SK-N-SH (cell line): ENCODE results near the gene LENEP. TPM values are rescaled to one million over a fixed set of nuclear protein-coding genes. Genes with fewer than 3 reads are reported as not detected.

Experiments
- CTCF ChIA-PET: fragments of 300-600, 350-600 bp; formaldehyde crosslinking; extraction: SDS; loops from one replicate; lab custom pipeline; 2021; lab: Yijun Ruan, JAX
- POLR2A ChIA-PET: fragments of 350-600 bp; sonication (Branson Sonifier 250); formaldehyde crosslinking; extraction: SDS; loops from one replicate; lab custom pipeline; 2020; ENCODE audit warnings: antibody characterized with exemption, inconsistent platforms; lab: Yijun Ruan, JAX
- DNase-seq: peaks from one replicate; pipeline ENCODE4 v3.0.0; 2012
- H2AFZ ChIP-seq: fragments of 200-600 bp; sonication (generic); 2 replicates; pipeline ENCODE4 v1.8.1; 2016; ENCODE audit warnings: antibody characterized with exemption, mild to moderate bottlenecking, low read depth
- H3F3A ChIP-seq: fragments of 200-600 bp; sonication (generic); replicated peaks from 2 replicates; pipeline ENCODE3; 2016; ENCODE audit warnings: antibody characterized with exemption, mild to moderate bottlenecking; ENCODE audit not compliant: insufficient read depth
- H3K27ac ChIP-seq, 2 experiments: fragments of 200-500 bp in 1 of 2; fragments of 200-600 bp in 1 of 2; sonication (Bioruptor generic) in 1 of 2; sonication (generic), shearing (Covaris generic) in 1 of 2; 2 replicates each; pipeline versions ENCODE4 v1.5.1 to v1.6.1; 2014 to 2016; ENCODE audit warnings: low read depth in 2 of 2, inconsistent platforms in 1 of 2, low read length in 1 of 2, mild to moderate bottlenecking in 1 of 2, mixed read lengths in 1 of 2
- H3K27me3 ChIP-seq: fragments of 200-600 bp; sonication (generic), shearing (Covaris generic); 2 replicates; pipeline ENCODE4 v1.6.1; 2016; ENCODE audit warnings: mixed run types; ENCODE audit not compliant: insufficient read depth
- H3K36me3 ChIP-seq, 2 experiments: fragments of 200-500 bp in 1 of 2; fragments of 200-600 bp in 1 of 2; sonication (Bioruptor generic) in 1 of 2; sonication (generic) in 1 of 2; replicated peaks in 1 of 2; 2 replicates each; pipeline versions ENCODE3 to v1.5.1; 2014 to 2016; ENCODE audit warnings: low read length in 1 of 2, mild to moderate bottlenecking in 1 of 2; ENCODE audit not compliant: insufficient read depth in 2 of 2, control insufficient read depth in 1 of 2
- H3K4me1 ChIP-seq, 2 experiments: fragments of 200-500 bp in 1 of 2; fragments of 200-600 bp in 1 of 2; sonication (Bioruptor generic) in 1 of 2; sonication (generic), shearing (Covaris generic) in 1 of 2; 2 replicates each; pipeline versions ENCODE4 v1.5.1 to v1.6.1; 2014 to 2016; ENCODE audit warnings: low read depth in 1 of 2, low read length in 1 of 2, mixed run types in 1 of 2; ENCODE audit not compliant: insufficient read depth in 2 of 2, control insufficient read depth in 1 of 2
- H3K4me2 ChIP-seq: fragments of 200-600 bp; sonication (generic), shearing (Covaris generic); 2 replicates; pipeline ENCODE4 v1.6.1; 2017; ENCODE audit warnings: mixed run types
- H3K4me3 ChIP-seq, 2 experiments: fragments of 200-500 bp in 1 of 2; fragments of 200-600 bp in 1 of 2; sonication (Bioruptor generic) in 1 of 2; sonication (generic), shearing (Covaris generic) in 1 of 2; 2 replicates each; pipeline versions ENCODE4 v1.5.1 to v1.8.1; 2014 to 2016; ENCODE audit warnings: low read depth in 2 of 2, inconsistent platforms in 1 of 2, low read length in 1 of 2, mild to moderate bottlenecking in 1 of 2, mixed read lengths in 1 of 2, moderate library complexity in 1 of 2
- H3K79me2 ChIP-seq: fragments of 200-600 bp; sonication (generic); 2 replicates; pipeline ENCODE4 v1.8.1; 2017; ENCODE audit warnings: mild to moderate bottlenecking; ENCODE audit not compliant: insufficient read depth
- H3K9ac ChIP-seq: fragments of 200-600 bp; sonication (generic); 2 replicates; pipeline ENCODE4 v1.6.1; 2017; ENCODE audit warnings: mixed run types
- H3K9me2 ChIP-seq: fragments of 200-600 bp; sonication (generic); 2 replicates; pipeline ENCODE4 v1.6.1; 2017; ENCODE audit warnings: mixed run types
- H3K9me3 ChIP-seq: fragments of 200-600 bp; sonication (generic); 2 replicates; pipeline ENCODE4 v1.6.1; 2017; ENCODE audit warnings: mixed run types, mild to moderate bottlenecking, moderate library complexity
- H4K20me1 ChIP-seq: fragments of 200-600 bp; sonication (generic); 2 replicates; pipeline ENCODE4 v1.6.1; 2017; ENCODE audit warnings: mild to moderate bottlenecking, mixed run types; ENCODE audit not compliant: insufficient read depth
- CTCF ChIP-seq: fragments of 200-600 bp; sonication (generic); IDR thresholded peaks from 2 replicates; pipeline ENCODE4 v1.6.1; 2017; ENCODE audit warnings: antibody characterized with exemption, mild to moderate bottlenecking, moderate library complexity
- ELF1 ChIP-seq: IDR thresholded peaks from 2 replicates; pipeline ENCODE4 v1.4.0; 2012
- FOSL2 ChIP-seq: IDR thresholded peaks from 2 replicates; pipeline ENCODE4 v1.4.0; 2012; ENCODE audit warnings: low read depth, mild to moderate bottlenecking, moderate library complexity, borderline replicate concordance
- FOXJ3 ChIP-seq: sonication (generic); formaldehyde crosslinking; IDR thresholded peaks from 2 replicates; pipeline ENCODE4 v1.5.1; 2020; ENCODE audit warnings: mild to moderate bottlenecking, missing genetic modification reagents
- GATA2 ChIP-seq: sonication (generic); formaldehyde crosslinking; IDR thresholded peaks from 2 replicates; pipeline ENCODE4 v1.5.0; 2020; ENCODE audit warnings: mild to moderate bottlenecking, missing genetic modification reagents
- IRF3 ChIP-seq: fragments of 150-350 bp; IDR thresholded peaks from 2 replicates; pipeline ENCODE4 v1.6.1; 2016; ENCODE audit warnings: mild to moderate bottlenecking, low read depth, low read length
- JUND ChIP-seq: IDR thresholded peaks from 2 replicates; pipeline ENCODE4 v1.4.0; 2012
- NFIC ChIP-seq: IDR thresholded peaks from 2 replicates; pipeline ENCODE4 v1.4.0; 2012; ENCODE audit warnings: borderline replicate concordance
- RAD21 ChIP-seq: IDR thresholded peaks from 2 replicates; pipeline ENCODE4 v1.6.1; 2012; ENCODE audit warnings: mild to moderate bottlenecking, low read length
- SIN3A ChIP-seq: IDR thresholded peaks from 2 replicates; pipeline ENCODE4 v1.6.1; 2012; ENCODE audit warnings: low read depth, mild to moderate bottlenecking, low read length, moderate library complexity, borderline replicate concordance
- SMC3 ChIP-seq: IDR thresholded peaks from 2 replicates; pipeline ENCODE4 v1.6.1; 2012; ENCODE audit warnings: low read depth, low read length, improper control_type of control experiment
- TAF1 ChIP-seq: IDR thresholded peaks from 2 replicates; pipeline ENCODE4 v1.6.1; 2012; ENCODE audit warnings: low read depth, mild to moderate bottlenecking, low read length, moderate library complexity, borderline replicate concordance
- TCF12 ChIP-seq: IDR thresholded peaks from 2 replicates; pipeline ENCODE4 v1.4.0; 2012
- YY1 ChIP-seq: IDR thresholded peaks from 2 replicates; pipeline ENCODE4 v1.4.0; 2012; ENCODE audit warnings: low read depth, mild to moderate bottlenecking
- WGBS: methylation state at CpG from one replicate; pipeline ENCODE4 v1.1.6; 2017; ENCODE audit warnings: low lambda C conversion rate; 5-methylcytosine and 5-hydroxymethylcytosine counted together
- polyA plus RNA-seq, 3 experiments: library from polyadenylated mRNA; depleted of rRNA; stranded (reverse); fragments of >200 nt; gene quantifications; 2 replicates each; pipeline ENCODE4 v1.2.3, GENCODE V29; 2012
- TF ChIP-seq, protein P1 (sequence below): IDR thresholded peaks from 2 replicates; pipeline ENCODE4 v1.6.1; 2012; ENCODE audit warnings: mild to moderate bottlenecking, low read depth, low read length, moderate library complexity

LENEP gene
- polyA plus RNA-seq, 1 of the 3 experiments (the other 2 are of a cell fraction) = not detected

DNA sequence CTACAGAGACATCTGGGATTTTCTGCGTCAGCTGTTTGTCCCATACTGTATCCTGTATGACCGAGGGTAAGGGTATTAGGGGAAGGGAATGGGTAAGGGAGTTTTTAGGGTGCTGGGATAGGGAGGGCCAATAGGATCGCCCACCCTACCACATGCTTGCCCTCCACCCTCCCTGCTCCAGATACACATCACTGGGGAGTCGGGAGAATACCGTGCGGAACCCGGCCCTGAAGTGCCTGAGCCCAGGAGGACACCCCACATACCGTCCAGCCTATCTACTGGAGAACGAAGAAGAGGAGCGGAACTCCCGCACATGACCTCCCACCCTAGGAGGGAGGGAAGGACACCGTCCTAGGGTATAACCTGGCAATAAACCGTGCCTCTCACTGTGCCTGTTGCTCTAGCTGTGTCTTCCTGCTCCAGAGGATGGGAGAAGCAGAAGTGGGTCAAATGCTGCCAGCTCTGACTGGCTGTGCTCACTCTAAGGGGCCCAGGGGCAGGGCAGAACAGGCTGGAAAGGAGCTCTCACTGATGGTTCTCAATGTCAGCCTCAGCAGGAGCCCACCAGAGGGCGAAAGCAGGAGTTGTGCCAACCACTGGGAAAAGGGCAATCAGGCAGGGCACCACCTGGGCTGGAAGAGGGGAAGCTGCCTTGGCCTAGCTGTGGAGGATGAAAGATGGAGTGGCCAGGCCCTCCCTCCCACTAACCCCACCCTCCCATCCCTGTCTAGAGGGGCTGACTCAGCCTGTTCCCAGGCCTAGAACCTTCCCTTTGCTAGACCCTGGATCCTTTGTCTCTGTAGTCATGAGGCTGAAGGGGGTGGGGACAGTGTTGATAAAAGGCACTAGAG, 440 bp upstream of the LENEP start:
- peaks cover 8% of the 10 kb centered on the region; the same call in 1 of the 2 replicates for H3K79me2 ChIP-seq
- H3K27ac ChIP-seq = peak overlapping the region; percentile 14 to 43; a peak in 2 of 4 replicates
- H3F3A ChIP-seq = peaks cover 4% of the 10 kb centered on the region
- peaks cover 17 to 27% of the 10 kb centered on the region in 2 experiments for H3K36me3 ChIP-seq
- DNase-seq = no peak
- ChIA-PET CTCF (interaction anchor here (1.1 to 14.0 kb wide), 13 partner anchors 11 to 485 kb away, joined by 3 to 640 read pairs (median 4); partner anchors contain the start of genes ADAM15, CKS1B, FLAD1 and PBXIP1), POLR2A (interaction anchor here (0.6 to 3.9 kb wide), 10 partner anchors 10 to 512 kb away, joined by 3 to 22 read pairs (median 4); partner anchors contain the start of genes ADAM15, CKS1B, FLAD1 and PBXIP1)
- no peak for TF ChIP-seq FOSL2
- peak; percentile 30 for TF ChIP-seq CTCF
- no peak for TF ChIP-seq ELF1
- peak; percentile 31 for TF ChIP-seq RAD21
- TF ChIP-seq SMC3 = peak; percentile 21; the same call in 1 of the 2 replicates
- no peak overlapping the region for H3K4me2 ChIP-seq
- H3K4me3 ChIP-seq = no peak overlapping the region
- H3K27me3 ChIP-seq = no peaks in the 10 kb centered on the region
- H3K9ac ChIP-seq = no peak overlapping the region
- H3K9me3 ChIP-seq = no peaks in the 10 kb centered on the region
- 92% methylated on average over 13 of the region's 14 CpGs for WGBS
- H4K20me1 ChIP-seq = no peaks in the 10 kb centered on the region
- H2AFZ ChIP-seq = no peak overlapping the region
- H3K9me2 ChIP-seq = no peaks in the 10 kb centered on the region
- H3K4me1 ChIP-seq = peaks cover 3 to 29% of the 10 kb centered on the region in 2 experiments; a peak in 3 of 4 replicates

- peaks cover 11 to 14% of the 10 kb centered on the region in 2 experiments for H3K36me3 ChIP-seq
- no peak overlapping the region for H3K9ac ChIP-seq
- no peaks in the 10 kb centered on the region for H3K27me3 ChIP-seq
- no peak overlapping the region for H3K4me2 ChIP-seq
- whole genome bisulfite sequencing = 95% methylated on average over 1 of the region's 1 CpG
- no peaks in the 10 kb centered on the region for H3K9me3 ChIP-seq
- H3K27ac ChIP-seq = no peak overlapping the region; a peak in 1 of 4 replicates
- H4K20me1 ChIP-seq = no peaks in the 10 kb centered on the region
- H3K4me1 ChIP-seq = peaks cover 7 to 24% of the 10 kb centered on the region in 2 experiments
- no peak overlapping the region for H2AFZ ChIP-seq
- peaks cover 8% of the 10 kb centered on the region for H3F3A ChIP-seq
- no peak for DNase-seq
- ChIA-PET CTCF (interaction anchor here (0.5 to 14.0 kb wide), 13 partner anchors 10 to 179 kb away, joined by 3 to 640 read pairs (median 4); partner anchors contain the start of genes ADAM15, CKS1B, FLAD1 and KRTCAP2), POLR2A (interaction anchor here (0.6 to 3.9 kb wide), 8 partner anchors 11 to 156 kb away, joined by 3 to 22 read pairs (median 8); partner anchors contain the start of genes CKS1B, FLAD1, PBXIP1 and SHC1)
- no peaks in the 10 kb centered on the region for H3K9me2 ChIP-seq
- no peaks in the 10 kb centered on the region for H3K79me2 ChIP-seq
- H3K4me3 ChIP-seq = no peak overlapping the region
- TF ChIP-seq FOXJ3 (CRISPR knock-in tag) = no peak
- TF ChIP-seq SIN3A = no peak
- no peak for TF ChIP-seq FOSL2
- no peak for TF ChIP-seq TAF1
- TF ChIP-seq GATA2 (CRISPR knock-in tag) = no peak
- TF ChIP-seq, protein P1, sequence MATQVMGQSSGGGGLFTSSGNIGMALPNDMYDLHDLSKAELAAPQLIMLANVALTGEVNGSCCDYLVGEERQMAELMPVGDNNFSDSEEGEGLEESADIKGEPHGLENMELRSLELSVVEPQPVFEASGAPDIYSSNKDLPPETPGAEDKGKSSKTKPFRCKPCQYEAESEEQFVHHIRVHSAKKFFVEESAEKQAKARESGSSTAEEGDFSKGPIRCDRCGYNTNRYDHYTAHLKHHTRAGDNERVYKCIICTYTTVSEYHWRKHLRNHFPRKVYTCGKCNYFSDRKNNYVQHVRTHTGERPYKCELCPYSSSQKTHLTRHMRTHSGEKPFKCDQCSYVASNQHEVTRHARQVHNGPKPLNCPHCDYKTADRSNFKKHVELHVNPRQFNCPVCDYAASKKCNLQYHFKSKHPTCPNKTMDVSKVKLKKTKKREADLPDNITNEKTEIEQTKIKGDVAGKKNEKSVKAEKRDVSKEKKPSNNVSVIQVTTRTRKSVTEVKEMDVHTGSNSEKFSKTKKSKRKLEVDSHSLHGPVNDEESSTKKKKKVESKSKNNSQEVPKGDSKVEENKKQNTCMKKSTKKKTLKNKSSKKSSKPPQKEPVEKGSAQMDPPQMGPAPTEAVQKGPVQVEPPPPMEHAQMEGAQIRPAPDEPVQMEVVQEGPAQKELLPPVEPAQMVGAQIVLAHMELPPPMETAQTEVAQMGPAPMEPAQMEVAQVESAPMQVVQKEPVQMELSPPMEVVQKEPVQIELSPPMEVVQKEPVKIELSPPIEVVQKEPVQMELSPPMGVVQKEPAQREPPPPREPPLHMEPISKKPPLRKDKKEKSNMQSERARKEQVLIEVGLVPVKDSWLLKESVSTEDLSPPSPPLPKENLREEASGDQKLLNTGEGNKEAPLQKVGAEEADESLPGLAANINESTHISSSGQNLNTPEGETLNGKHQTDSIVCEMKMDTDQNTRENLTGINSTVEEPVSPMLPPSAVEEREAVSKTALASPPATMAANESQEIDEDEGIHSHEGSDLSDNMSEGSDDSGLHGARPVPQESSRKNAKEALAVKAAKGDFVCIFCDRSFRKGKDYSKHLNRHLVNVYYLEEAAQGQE = no peak
- TF ChIP-seq JUND = no peak
- TF ChIP-seq CTCF = no peak
- TF ChIP-seq TCF12 = no peak
- no peak for TF ChIP-seq IRF3
- TF ChIP-seq ELF1 = no peak
- TF ChIP-seq NFIC = no peak
- no peak for TF ChIP-seq YY1
Measured at GRCh38 chr1:154994269-154994587, 842 bp downstream of the LENEP start.
